Stimulated activated CD8-positive, alpha-beta memory T cell treated with anti-CD3 and anti-CD28 coated beads, Interleukin-4, amount 100 ng/mL, for 24 hours (primary cell): ENCODE measurements around the gene SLC16A12.

ENCODE experiments used
- DNase-seq: peaks from one replicate; pipeline ENCODE4 v3.0.0-alpha.2; 2020; ENCODE audit warnings: low read depth

SLC16A12 gene

GRCh38 chr10:89390476-89391225 lies 144.7 kb downstream of the SLC16A12 start:
- DNase-seq: no peak

DNA sequence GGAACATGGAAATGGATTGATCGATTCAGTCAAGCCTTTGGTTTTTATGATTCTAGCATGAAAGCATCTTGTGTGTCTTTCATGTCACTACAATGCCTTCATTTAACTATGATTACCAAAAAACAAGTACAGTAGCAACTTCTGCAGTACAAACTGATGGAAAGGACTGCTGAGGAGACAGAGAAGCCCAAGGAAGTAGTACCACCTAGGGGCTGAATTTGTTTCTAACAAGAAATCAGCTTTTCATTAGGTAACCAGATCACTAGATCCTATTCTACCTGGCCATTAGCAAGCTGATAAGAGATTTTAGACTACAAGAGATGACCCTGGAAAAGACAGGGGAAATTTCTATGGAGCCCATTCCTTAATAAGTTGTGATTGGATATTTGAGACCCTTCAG lies 146.1 kb downstream of the SLC16A12 start:
- DNase-seq: no peak

DNA sequence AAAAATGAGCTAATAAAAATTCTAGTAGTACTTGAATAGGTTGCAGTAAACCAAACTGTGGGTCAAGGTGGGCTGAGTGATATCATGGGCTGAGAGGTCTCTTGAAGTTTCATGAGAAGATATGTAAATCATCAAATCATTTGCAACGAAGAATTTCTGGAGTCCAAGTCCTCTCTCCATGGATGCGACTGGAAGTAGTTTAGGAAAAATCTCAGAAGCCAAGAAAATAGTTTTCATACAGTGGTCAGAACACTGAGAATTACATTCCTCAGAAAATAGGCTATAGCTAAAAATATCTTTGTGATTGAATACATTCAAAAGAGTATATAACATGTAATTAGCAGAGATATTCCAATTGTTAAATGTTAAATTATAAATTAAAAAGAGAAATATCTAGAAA lies 146.6 kb downstream of the SLC16A12 start:
- DNase-seq: no peak

DNA sequence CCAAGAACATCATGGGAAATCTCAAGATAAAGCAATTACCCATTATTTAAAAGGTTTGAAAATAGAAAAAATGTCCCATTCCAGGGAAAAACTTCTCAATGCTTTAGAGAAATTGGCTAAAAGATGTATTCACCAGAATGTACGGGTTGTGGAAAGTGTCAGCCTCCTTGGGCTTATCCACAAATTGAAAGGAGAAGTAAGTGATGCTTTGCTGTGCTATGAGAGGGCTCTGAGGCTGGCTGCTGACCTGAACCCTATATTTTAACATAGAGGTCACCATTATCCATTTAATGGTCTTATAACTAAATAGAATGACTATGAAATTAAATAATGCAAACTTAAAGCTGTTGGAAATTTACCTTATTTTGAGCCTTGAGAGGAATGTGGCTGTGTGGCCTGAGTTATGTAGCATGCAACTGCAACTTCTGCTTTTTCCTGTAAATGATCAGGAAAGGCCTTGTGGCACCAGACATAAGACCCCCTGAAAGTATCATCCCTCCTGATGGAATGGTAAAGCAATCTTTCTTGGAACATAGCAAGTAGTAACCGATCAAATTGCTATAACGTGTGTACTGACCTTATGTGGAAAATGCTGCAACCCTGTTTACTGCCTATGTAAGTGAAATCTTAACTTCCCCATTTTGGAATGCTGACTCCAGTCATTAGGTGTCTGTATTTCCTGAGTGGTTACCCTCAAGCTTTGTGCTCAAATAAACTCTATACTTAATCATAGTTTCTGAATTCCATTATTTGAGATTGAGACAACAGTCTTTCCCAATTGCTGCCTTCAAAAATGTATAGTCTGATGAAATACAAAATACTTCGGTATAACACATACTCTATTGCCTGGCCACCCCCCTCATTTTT lies 150.7 kb downstream of the SLC16A12 start:
- DNase-seq: no peak

GRCh38 chr10:89382757-89383156 lies 152.6 kb downstream of the SLC16A12 start:
- no peak for DNase-seq
